GM23338 (cell line): ENCODE data around the gene U2AF1L4. TPM values are rescaled to one million over a fixed set of nuclear protein-coding genes. Genes with fewer than 3 reads are reported as not detected.

Experiments
- CREB1 ChIP-seq: fragments of 250-450 bp; sonication (Bioruptor Pico); IDR thresholded peaks from 2 replicates; pipeline ENCODE4 v1.5.0; 2020; ENCODE audit warnings: low read depth, mild to moderate bottlenecking, moderate library complexity
- EZH2 ChIP-seq: fragments of 200-600 bp; sonication (generic); IDR thresholded peaks from one replicate; pipeline ENCODE4 v1.8.0; 2017; ENCODE audit warnings: antibody characterized with exemption, mild to moderate bottlenecking, low read depth; ENCODE audit not compliant: unreplicated experiment
- EZH2phosphoT487 ChIP-seq: fragments of 200-600 bp; sonication (generic); IDR thresholded peaks from one replicate; pipeline ENCODE4 v1.8.1; 2018; ENCODE audit warnings: antibody characterized with exemption; ENCODE audit not compliant: unreplicated experiment
- JUNB ChIP-seq: IDR thresholded peaks from one replicate; pipeline ENCODE4 v1.6.1; 2016; ENCODE audit warnings: antibody characterized with exemption; ENCODE audit not compliant: unreplicated experiment
- POLR2AphosphoS5 ChIP-seq: IDR thresholded peaks from 2 replicates; pipeline ENCODE4 v1.6.1; 2016; ENCODE audit warnings: antibody characterized with exemption, low read depth
- STAT1 ChIP-seq: IDR thresholded peaks from one replicate; pipeline ENCODE4 v1.6.1; 2016; ENCODE audit warnings: antibody characterized with exemption; ENCODE audit not compliant: unreplicated experiment
- ZNF114 ChIP-seq: fragments of 250-450 bp; sonication (Bioruptor Pico); IDR thresholded peaks from 2 replicates; pipeline ENCODE4 v1.5.0; 2020; ENCODE audit warnings: mild to moderate bottlenecking, moderate library complexity
- ZNF462 ChIP-seq: fragments of 250-450 bp; sonication (Bioruptor Pico); IDR thresholded peaks from 2 replicates; pipeline ENCODE4 v1.5.0; 2020; ENCODE audit warnings: mild to moderate bottlenecking, moderate library complexity
- polyA plus RNA-seq: library from polyadenylated mRNA; unstranded; fragments of >200 nt; fragmentation: Nextera tagmentation; extraction: Ambion mirVana; gene quantifications from 2 replicates; pipeline ENCODE4 v1.2.1, GENCODE V29; 2016
- total RNA-seq: library from RNA; depleted of rRNA; stranded (reverse); fragments of >200 nt; shearing (Covaris generic); gene quantifications from 2 replicates; pipeline ENCODE4 v1.2.3, GENCODE V29; 2014
- TF ChIP-seq, protein P1 (sequence below): IDR thresholded peaks from 2 replicates; pipeline ENCODE4 v1.6.1; 2016; ENCODE audit warnings: antibody characterized with exemption
- TF ChIP-seq, protein P2 (sequence below): IDR thresholded peaks from one replicate; pipeline ENCODE4 v1.6.1; 2018; ENCODE audit warnings: antibody characterized with exemption; ENCODE audit not compliant: unreplicated experiment
- TF ChIP-seq, protein P3 (sequence below), 2 experiments: fragments of 200-600 bp in 1 of 2; sonication (generic) in 1 of 2; conservative IDR thresholded peaks; 2 replicates each; pipeline versions ENCODE4 v1.5.1 to v1.6.1; 2016 to 2017; ENCODE audit warnings: antibody characterized with exemption in 2 of 2, low read depth in 2 of 2, mild to moderate bottlenecking in 2 of 2, moderate library complexity in 1 of 2

The U2AF1L4 gene
- total and polyA plus RNA-seq, 2 experiments from 2014 or later: 13.1 to 23.7 TPM

DNA sequence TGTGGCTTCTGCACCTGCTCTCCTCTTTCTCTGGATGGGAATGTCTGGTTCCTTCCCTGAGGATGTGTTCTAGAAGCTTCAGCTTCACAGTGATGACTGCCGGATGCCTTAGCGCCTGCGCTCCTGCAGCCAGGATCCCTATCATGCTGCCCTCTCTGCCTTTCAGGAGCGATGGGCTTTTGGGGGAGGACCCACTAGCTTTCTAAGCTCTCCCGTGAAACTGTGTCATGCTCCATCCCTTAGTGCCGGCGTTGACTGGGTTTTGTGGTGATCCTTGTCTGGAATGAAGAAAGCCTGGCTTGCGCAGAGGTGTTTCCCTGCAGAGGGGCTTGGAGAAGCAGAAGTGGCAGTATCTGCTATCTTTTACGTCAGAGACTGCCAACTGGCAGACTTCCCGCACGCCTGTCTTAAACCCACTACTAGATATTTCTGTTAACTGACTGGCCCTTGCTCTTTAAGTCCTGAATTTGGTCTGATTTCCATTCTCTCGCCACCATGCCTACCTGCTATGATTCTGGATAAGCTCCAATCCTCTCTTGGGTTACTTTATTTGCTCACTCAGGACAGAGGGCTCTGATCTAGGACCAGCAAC, 31.2 kb downstream of the U2AF1L4 start (continued):
- TF ChIP-seq ZNF462 (CRISPR knock-in tag) (no peak), CREB1 (CRISPR knock-in tag) (no peak), EZH2phosphoT487 (no peak), POLR2AphosphoS5 (no peak), ZNF114 (CRISPR knock-in tag) (no peak), JUNB (no peak), EZH2 (no peak), STAT1 (no peak)
- TF ChIP-seq, protein P1, sequence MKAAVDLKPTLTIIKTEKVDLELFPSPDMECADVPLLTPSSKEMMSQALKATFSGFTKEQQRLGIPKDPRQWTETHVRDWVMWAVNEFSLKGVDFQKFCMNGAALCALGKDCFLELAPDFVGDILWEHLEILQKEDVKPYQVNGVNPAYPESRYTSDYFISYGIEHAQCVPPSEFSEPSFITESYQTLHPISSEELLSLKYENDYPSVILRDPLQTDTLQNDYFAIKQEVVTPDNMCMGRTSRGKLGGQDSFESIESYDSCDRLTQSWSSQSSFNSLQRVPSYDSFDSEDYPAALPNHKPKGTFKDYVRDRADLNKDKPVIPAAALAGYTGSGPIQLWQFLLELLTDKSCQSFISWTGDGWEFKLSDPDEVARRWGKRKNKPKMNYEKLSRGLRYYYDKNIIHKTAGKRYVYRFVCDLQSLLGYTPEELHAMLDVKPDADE: no peak
- TF ChIP-seq, protein P2, sequence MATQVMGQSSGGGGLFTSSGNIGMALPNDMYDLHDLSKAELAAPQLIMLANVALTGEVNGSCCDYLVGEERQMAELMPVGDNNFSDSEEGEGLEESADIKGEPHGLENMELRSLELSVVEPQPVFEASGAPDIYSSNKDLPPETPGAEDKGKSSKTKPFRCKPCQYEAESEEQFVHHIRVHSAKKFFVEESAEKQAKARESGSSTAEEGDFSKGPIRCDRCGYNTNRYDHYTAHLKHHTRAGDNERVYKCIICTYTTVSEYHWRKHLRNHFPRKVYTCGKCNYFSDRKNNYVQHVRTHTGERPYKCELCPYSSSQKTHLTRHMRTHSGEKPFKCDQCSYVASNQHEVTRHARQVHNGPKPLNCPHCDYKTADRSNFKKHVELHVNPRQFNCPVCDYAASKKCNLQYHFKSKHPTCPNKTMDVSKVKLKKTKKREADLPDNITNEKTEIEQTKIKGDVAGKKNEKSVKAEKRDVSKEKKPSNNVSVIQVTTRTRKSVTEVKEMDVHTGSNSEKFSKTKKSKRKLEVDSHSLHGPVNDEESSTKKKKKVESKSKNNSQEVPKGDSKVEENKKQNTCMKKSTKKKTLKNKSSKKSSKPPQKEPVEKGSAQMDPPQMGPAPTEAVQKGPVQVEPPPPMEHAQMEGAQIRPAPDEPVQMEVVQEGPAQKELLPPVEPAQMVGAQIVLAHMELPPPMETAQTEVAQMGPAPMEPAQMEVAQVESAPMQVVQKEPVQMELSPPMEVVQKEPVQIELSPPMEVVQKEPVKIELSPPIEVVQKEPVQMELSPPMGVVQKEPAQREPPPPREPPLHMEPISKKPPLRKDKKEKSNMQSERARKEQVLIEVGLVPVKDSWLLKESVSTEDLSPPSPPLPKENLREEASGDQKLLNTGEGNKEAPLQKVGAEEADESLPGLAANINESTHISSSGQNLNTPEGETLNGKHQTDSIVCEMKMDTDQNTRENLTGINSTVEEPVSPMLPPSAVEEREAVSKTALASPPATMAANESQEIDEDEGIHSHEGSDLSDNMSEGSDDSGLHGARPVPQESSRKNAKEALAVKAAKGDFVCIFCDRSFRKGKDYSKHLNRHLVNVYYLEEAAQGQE: no peak
- TF ChIP-seq, protein P3, sequence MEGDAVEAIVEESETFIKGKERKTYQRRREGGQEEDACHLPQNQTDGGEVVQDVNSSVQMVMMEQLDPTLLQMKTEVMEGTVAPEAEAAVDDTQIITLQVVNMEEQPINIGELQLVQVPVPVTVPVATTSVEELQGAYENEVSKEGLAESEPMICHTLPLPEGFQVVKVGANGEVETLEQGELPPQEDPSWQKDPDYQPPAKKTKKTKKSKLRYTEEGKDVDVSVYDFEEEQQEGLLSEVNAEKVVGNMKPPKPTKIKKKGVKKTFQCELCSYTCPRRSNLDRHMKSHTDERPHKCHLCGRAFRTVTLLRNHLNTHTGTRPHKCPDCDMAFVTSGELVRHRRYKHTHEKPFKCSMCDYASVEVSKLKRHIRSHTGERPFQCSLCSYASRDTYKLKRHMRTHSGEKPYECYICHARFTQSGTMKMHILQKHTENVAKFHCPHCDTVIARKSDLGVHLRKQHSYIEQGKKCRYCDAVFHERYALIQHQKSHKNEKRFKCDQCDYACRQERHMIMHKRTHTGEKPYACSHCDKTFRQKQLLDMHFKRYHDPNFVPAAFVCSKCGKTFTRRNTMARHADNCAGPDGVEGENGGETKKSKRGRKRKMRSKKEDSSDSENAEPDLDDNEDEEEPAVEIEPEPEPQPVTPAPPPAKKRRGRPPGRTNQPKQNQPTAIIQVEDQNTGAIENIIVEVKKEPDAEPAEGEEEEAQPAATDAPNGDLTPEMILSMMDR (conservative IDR thresholded peaks at IDR 0.05; ENCODE audit: low read depth in 2 of 2): no peak
